GM19467 (cell line): ENCODE data around the gene CCNQ.
A peak's percentile ranks its signal among the peaks of the same experiment; 100 is the strongest.

ENCODE experiments used
- ATAC-seq: cut with Tn5 transposase; IDR thresholded peaks from one replicate; pipeline ENCODE4 v1.9.1; 2021; ENCODE audit warnings: mild to moderate bottlenecking, moderate library complexity; ENCODE audit not compliant: unreplicated experiment

CCNQ gene

GRCh38 chrX:153599192-153600031, 473 bp upstream of the CCNQ start:
- peak; percentile 81 for ATAC-seq

- ATAC-seq = no peak
Measured at GRCh38 chrX:153596981-153597750, 1.8 kb downstream of the CCNQ start.

- ATAC-seq = no peak
Measured at GRCh38 chrX:153595859-153596857, 2.8 kb downstream of the CCNQ start.

- no peak for ATAC-seq
Measured at GRCh38 chrX:153595387-153595786, 3.6 kb downstream of the CCNQ start.

GRCh38 chrX:153593811-153594500, 5.0 kb downstream of the CCNQ start:
- no peak for ATAC-seq

- no peak for ATAC-seq
Measured at GRCh38 chrX:153592966-153593688, 5.8 kb downstream of the CCNQ start.

- ATAC-seq = no peak
Measured at GRCh38 chrX:153592091-153592833, 6.7 kb downstream of the CCNQ start.

- no peak for ATAC-seq
Measured at GRCh38 chrX:153590961-153591956, 7.7 kb downstream of the CCNQ start.

- no peak for ATAC-seq
Measured at GRCh38 chrX:153588782-153589446, 10.0 kb downstream of the CCNQ start.

- no peak for ATAC-seq
Measured at GRCh38 chrX:153588021-153588781, 10.7 kb downstream of the CCNQ start.

- no peak for ATAC-seq
Measured at GRCh38 chrX:153587342-153587741, 11.6 kb downstream of the CCNQ start.

GRCh38 chrX:153585827-153586226, 13.1 kb downstream of the CCNQ start:
- no peak for ATAC-seq

GRCh38 chrX:153583433-153583832, 15.5 kb downstream of the CCNQ start:
- no peak for ATAC-seq

GRCh38 chrX:153582896-153583295, 16.0 kb downstream of the CCNQ start:
- peak; percentile 97 for ATAC-seq

- ATAC-seq = no peak
Measured at GRCh38 chrX:153580700-153581386, 18.1 kb downstream of the CCNQ start.

- ATAC-seq = no peak
Measured at GRCh38 chrX:153578889-153579288, 20.1 kb downstream of the CCNQ start.
